Smooth muscle cell (in vitro differentiated cells): ENCODE results near the gene SMPDL3A. TPM values are rescaled to one million over a fixed set of nuclear protein-coding genes. Genes with fewer than 3 reads are reported as not detected.

ENCODE experiments used
- DNase-seq: peaks from one replicate; lab custom pipeline; 2025; ENCODE audit not compliant: unreplicated experiment; lab: John Stamatoyannopoulos, UW
- H2AFZ ChIP-seq: fragments of 200-600 bp; sonication (generic); 2 replicates; pipeline ENCODE4 v1.6.0; 2016; ENCODE audit warnings: antibody characterized with exemption, low read depth, mild to moderate bottlenecking
- H3F3A ChIP-seq: fragments of 200-600 bp; sonication (generic); 2 replicates; pipeline ENCODE4 v1.6.0; 2017; ENCODE audit warnings: antibody characterized with exemption, low read depth
- H3K27ac ChIP-seq: fragments of 200-600 bp; sonication (generic); 2 replicates; pipeline ENCODE4 v1.5.1; 2016; ENCODE audit warnings: low read depth, mild to moderate bottlenecking
- H3K27me3 ChIP-seq: fragments of 200-600 bp; sonication (generic); 2 replicates; pipeline ENCODE4 v1.6.1; 2016; ENCODE audit warnings: low read depth, mild to moderate bottlenecking
- H3K36me3 ChIP-seq: fragments of 200-600 bp; sonication (generic); 2 replicates; pipeline ENCODE4 v1.5.1; 2016; ENCODE audit warnings: low read depth
- H3K4me1 ChIP-seq: fragments of 200-600 bp; sonication (generic); 2 replicates; pipeline ENCODE4 v1.5.1; 2016; ENCODE audit warnings: low read depth
- H3K4me2 ChIP-seq: fragments of 200-600 bp; sonication (generic); 2 replicates; pipeline ENCODE4 v1.6.0; 2016; ENCODE audit warnings: mild to moderate bottlenecking
- H3K4me3 ChIP-seq: fragments of 200-600 bp; sonication (generic); 2 replicates; pipeline ENCODE4 v1.5.1; 2016; ENCODE audit warnings: mild to moderate bottlenecking
- H3K79me2 ChIP-seq: fragments of 200-600 bp; sonication (generic); 2 replicates; pipeline ENCODE4 v1.6.0; 2016; ENCODE audit warnings: low read depth, mild to moderate bottlenecking
- H3K9ac ChIP-seq: fragments of 200-600 bp; sonication (generic); 2 replicates; pipeline ENCODE4 v1.6.0; 2016; ENCODE audit warnings: low read depth
- H3K9me3 ChIP-seq: fragments of 200-600 bp; sonication (generic); replicated peaks from 2 replicates; pipeline ENCODE4 v1.5.1; 2016; ENCODE audit warnings: low read depth
- H4K20me1 ChIP-seq: fragments of 200-600 bp; sonication (generic); 2 replicates; pipeline ENCODE4 v1.6.0; 2016; ENCODE audit warnings: low read depth
- WGBS: methylation state at CpG from one replicate; pipeline ENCODE4 v1.1.7; 2016; ENCODE audit warnings: low lambda C conversion rate; 5-methylcytosine and 5-hydroxymethylcytosine counted together
- polyA plus RNA-seq: library from polyadenylated mRNA; unstranded; fragments of >200 nt; fragmentation: Nextera tagmentation; extraction: Ambion mirVana; gene quantifications from 2 replicates; pipeline ENCODE4 v1.2.1, GENCODE V29; 2016
- total RNA-seq: library from RNA; depleted of rRNA; stranded (reverse); fragments of >200 nt; gene quantifications from 2 replicates; pipeline ENCODE4 v1.2.3, GENCODE V29; 2014
- TF ChIP-seq, protein P1 (sequence below): fragments of 200-600 bp; sonication (generic); IDR thresholded peaks from 2 replicates; pipeline ENCODE4 v1.5.1; 2017; ENCODE audit warnings: borderline replicate concordance, mild to moderate bottlenecking, antibody characterized with exemption; ENCODE audit not compliant: insufficient read depth, poor library complexity, severe bottlenecking

SMPDL3A gene
- total and polyA plus RNA-seq, 2 experiments from 2014 or later: 2.3 to 14.5 TPM

- WGBS: 33% methylated on average over 13 of the region's 13 CpGs
- peaks cover 11% of the 10 kb centered on the region for H3K4me1 ChIP-seq
- no peaks in the 10 kb centered on the region for H4K20me1 ChIP-seq
- no peaks in the 10 kb centered on the region for H3K36me3 ChIP-seq
- no peak for DNase-seq
- no peak overlapping the region for H3K9ac ChIP-seq
- no peak overlapping the region for H3K4me3 ChIP-seq
- TF ChIP-seq, protein P1, sequence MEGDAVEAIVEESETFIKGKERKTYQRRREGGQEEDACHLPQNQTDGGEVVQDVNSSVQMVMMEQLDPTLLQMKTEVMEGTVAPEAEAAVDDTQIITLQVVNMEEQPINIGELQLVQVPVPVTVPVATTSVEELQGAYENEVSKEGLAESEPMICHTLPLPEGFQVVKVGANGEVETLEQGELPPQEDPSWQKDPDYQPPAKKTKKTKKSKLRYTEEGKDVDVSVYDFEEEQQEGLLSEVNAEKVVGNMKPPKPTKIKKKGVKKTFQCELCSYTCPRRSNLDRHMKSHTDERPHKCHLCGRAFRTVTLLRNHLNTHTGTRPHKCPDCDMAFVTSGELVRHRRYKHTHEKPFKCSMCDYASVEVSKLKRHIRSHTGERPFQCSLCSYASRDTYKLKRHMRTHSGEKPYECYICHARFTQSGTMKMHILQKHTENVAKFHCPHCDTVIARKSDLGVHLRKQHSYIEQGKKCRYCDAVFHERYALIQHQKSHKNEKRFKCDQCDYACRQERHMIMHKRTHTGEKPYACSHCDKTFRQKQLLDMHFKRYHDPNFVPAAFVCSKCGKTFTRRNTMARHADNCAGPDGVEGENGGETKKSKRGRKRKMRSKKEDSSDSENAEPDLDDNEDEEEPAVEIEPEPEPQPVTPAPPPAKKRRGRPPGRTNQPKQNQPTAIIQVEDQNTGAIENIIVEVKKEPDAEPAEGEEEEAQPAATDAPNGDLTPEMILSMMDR: no peak
- H3K27me3 ChIP-seq: no peaks in the 10 kb centered on the region
- H3K79me2 ChIP-seq: no peaks in the 10 kb centered on the region
- H2AFZ ChIP-seq: peak overlapping the region; percentile 55
- peak overlapping the region; percentile 46 for H3K4me2 ChIP-seq
- H3K9me3 ChIP-seq: no peaks in the 10 kb centered on the region
- no peak overlapping the region for H3K27ac ChIP-seq
- H3F3A ChIP-seq: no peaks in the 10 kb centered on the region
Observed at GRCh38 chr6:122778985-122779661, 9.9 kb upstream of the SMPDL3A start.

- peaks cover 11% of the 10 kb centered on the region for H3K4me1 ChIP-seq
- peak within 1 kb of the TSS; percentile 46 for H3K4me2 ChIP-seq
- H2AFZ ChIP-seq: peak within 1 kb of the TSS; percentile 55
- DNase-seq: no peak
- 68% methylated on average over 3 of the region's 3 CpGs for WGBS
- H3K9ac ChIP-seq: no peak within 1 kb of the TSS
- H3K27ac ChIP-seq: no peak within 1 kb of the TSS
- TF ChIP-seq, protein P1: no peak
- no peak within 1 kb of the TSS for H3K4me3 ChIP-seq
- no peaks in the 10 kb centered on the region for H3F3A ChIP-seq
- H3K27me3 ChIP-seq: no peaks in the 10 kb centered on the region
- no peaks in the 10 kb centered on the region for H3K36me3 ChIP-seq
- no peaks in the 10 kb centered on the region for H4K20me1 ChIP-seq
- H3K9me3 ChIP-seq: no peaks in the 10 kb centered on the region
- H3K79me2 ChIP-seq: no peaks in the 10 kb centered on the region
Observed at GRCh38 chr6:122779667-122780066, 9.4 kb upstream of the SMPDL3A start, which contains the start of gene FABP7. FABP7 (plus strand) TSS chr6:122779716; CDS start chr6:122779795, 79 bp downstream.

GRCh38 chr6:122780114-122780513 lies 8.9 kb upstream of the SMPDL3A start:
- Histone ChIP-seq H3K4me1 (peaks cover 11% of the 10 kb centered on the region), H3K79me2 (no peaks in the 10 kb centered on the region), H3K27ac (no peak overlapping the region), H3K27me3 (no peaks in the 10 kb centered on the region), H3K4me2 (no peak overlapping the region), H3F3A (no peaks in the 10 kb centered on the region), H2AFZ (no peak overlapping the region), H3K36me3 (no peaks in the 10 kb centered on the region), H3K9me3 (no peaks in the 10 kb centered on the region), H4K20me1 (no peaks in the 10 kb centered on the region), H3K9ac (no peak overlapping the region), H3K4me3 (no peak overlapping the region)
- TF ChIP-seq, protein P1: no peak
- no peak for DNase-seq
- 53% methylated on average over 5 of the region's 5 CpGs for WGBS

- Histone ChIP-seq H3K27me3 (no peaks in the 10 kb centered on the region), H3K4me2 (no peak overlapping the region), H3K79me2 (no peaks in the 10 kb centered on the region), H3K27ac (no peak overlapping the region), H2AFZ (no peak overlapping the region), H4K20me1 (no peaks in the 10 kb centered on the region), H3K36me3 (no peaks in the 10 kb centered on the region), H3K4me1 (peaks cover 11% of the 10 kb centered on the region), H3K4me3 (no peak overlapping the region), H3K9ac (no peak overlapping the region), H3K9me3 (no peaks in the 10 kb centered on the region), H3F3A (no peaks in the 10 kb centered on the region)
- TF ChIP-seq, protein P1: no peak
- DNase-seq: no peak
- WGBS: 95% methylated on average over 5 of the region's 7 CpGs
Observed at GRCh38 chr6:122781716-122782115, 7.3 kb upstream of the SMPDL3A start.
